HG02885 (cell line): Measurements from ENCODE around the gene DBNDD2.

Experiments
- ATAC-seq: cut with Tn5 transposase; IDR thresholded peaks from one replicate; pipeline ENCODE4 v1.9.1; 2021; ENCODE audit warnings: mild to moderate bottlenecking; ENCODE audit not compliant: unreplicated experiment, poor library complexity

Gene DBNDD2

DNA sequence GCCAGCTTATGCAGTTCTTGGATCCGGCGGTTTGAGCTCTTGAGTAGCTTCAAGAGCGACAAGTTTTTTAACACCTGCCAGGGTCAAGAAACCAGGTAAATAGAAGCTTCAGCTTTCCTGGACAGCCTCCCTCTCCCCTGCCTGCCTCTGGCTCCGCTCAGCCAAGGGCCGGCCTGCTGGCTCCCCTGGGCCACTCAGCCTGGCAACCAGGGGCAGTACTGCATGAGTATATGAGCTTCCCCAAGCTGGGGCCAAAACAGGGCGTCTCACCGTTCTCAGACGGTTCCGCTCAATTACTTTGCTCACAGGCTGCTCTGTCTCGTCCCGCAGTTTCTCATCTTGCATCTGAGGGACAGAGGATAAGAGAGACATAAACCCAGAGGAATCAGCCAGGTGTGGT, 30.8 kb upstream of the DBNDD2 start:
- no peak for ATAC-seq

DNA sequence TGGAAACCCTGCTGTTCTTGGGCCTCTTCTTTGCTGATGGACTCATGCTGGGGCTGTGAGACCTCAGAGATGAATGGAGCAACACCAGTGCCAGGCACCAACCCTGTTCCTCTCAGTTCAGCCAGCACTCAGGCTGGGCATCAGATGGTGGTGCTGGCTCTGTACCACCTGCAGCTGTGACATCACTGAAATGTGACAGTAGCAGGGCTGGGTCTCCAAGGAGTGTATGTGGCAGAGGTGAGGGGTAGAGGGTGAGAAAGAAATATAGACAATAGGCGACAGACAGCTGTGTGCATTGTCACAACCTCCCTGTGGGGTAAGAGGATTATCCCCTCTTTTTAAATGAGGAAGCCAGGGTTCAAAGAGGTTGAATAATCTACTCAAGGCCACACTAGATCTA, 29.9 kb upstream of the DBNDD2 start, which contains the start of gene TP53TG5:
TP53TG5 (minus strand) TSS at position 135 of the 400 bp plus-strand sequence; CDS start at position 46, 89 bp downstream.
- ATAC-seq = no peak

DNA sequence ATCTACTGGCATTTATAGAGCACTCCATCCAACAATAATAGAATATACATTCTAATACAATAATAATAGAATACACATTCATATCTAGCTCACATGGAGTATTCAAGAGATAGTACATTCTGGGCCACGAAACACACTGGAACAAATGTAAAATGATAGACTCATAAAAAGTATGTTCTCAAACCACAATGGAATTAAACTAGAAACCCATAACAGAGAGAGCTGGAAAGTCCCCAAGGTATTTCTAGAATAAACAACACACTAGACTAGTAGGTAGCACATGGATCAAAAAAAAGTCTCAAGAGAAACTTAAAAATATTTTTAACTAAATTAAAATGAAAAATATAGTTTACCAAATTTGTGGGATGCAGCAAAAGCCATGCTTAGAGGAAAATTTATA, 20.8 kb upstream of the DBNDD2 start:
- ATAC-seq = no peak

DNA sequence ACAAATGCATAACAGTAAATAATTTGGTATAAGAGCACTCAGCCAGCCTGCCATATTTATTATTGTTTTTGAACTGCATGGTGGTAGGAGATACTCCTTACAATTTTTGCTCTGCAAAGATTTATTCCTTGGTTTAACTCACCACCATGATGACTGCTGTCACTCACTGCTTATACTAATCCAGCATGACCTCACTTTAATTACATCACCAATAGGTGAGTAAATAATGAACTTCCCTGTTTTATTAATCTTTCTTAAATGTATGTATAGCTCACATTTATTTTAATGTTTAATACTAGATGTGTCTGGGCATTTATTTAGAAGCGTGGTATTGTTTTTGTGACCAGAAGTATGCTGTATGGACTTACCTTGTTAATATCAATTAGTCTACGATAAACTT, 17.2 kb upstream of the DBNDD2 start:
- no peak for ATAC-seq

DNA sequence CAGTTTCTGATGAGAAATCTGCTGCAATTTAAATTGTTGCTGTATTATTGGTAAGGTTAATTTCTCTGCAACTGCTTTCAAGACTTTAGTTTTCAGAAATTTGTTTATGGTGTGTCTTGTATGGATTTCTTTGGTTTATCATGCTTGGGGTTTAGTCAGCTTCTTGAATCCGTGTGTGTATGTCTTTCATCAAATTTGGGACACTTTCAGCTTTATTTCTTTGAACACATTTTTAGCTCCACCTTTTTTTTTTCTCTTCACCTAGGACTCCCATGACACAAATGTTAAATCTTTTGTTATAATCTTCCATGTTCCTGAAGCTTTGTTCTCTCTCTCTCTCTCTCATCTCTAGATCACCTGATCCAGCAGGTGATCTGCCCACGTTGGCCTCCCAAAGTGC, 16.5 kb upstream of the DBNDD2 start:
- ATAC-seq = no peak

DNA sequence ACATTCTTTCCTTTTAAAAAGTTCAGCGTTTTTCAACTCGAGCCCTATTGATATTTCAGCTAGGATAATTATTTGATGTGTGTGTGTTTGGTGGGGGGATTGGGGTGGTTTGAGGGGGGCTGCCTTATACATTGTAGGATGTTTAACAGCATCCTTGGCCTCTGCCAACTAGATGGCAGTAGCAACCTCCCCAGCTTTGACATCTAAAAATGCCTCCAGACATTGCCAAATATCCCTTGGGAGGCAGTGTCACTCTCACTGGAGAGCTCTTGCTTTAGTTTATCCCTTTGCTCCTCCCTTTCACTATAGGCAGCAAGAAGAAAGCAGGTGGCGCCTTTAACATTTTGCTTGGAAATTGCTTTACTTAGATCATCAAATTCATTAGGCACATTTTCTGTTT, 15.4 kb upstream of the DBNDD2 start:
- ATAC-seq = no peak

DNA sequence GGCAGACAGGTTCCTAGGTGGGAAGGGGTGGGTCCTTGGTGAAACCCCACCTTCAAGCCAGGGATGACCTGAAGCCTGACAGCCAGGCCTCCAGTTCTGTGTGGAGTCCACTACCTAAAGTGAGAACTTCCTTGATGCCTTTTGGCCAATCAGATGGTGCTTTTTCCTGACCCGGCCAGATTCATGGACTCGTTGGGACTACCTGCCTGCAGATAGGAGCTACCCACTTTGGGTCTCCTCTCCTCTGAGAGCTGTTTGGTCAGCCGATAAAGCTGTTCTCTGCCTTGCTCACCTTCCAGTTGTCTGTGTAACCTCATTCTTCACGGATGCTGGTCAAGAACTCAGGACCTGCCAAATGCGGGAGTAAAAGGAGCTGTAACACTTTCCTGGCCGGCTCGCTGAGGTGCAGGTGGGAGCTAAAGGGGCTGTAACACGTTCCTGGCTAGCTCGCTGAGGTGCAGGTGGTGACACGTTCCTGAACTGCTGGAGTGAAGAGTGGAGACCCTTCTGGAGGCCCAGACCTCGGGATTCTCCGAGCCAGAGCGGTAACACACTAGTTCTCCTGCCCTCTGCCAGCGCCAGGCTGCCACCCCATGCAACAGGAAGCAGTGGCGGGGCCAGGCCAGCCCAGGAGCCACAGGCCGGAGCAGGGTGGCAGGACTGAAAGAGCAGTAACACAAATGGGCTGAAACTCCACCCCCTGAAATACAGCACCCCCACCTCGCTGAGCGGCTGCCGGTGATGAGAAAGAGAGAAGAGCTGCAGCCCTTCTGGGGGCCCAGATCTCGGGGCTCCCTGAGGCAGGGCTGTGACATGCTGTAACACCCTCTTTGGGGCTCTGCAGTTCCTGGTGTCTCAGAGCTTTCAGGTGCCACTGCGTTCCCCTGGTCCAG, 13.6 kb upstream of the DBNDD2 start:
- ATAC-seq = no peak

DNA sequence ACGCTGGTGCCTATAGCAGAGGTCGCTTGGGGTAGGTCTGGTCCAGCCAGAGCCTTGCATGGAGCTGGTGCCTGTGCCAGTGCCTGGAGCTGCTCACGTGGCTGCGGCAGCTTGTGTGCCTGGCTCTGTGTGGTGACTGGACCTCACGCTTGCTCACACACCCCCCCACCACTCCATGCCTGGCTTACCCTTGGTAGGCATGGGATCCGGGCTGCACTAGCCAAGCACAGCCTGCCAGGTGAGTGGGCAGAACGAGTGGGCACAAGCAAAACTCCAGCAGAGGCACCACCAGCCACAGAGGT, 13.0 kb upstream of the DBNDD2 start:
- ATAC-seq = no peak

DNA sequence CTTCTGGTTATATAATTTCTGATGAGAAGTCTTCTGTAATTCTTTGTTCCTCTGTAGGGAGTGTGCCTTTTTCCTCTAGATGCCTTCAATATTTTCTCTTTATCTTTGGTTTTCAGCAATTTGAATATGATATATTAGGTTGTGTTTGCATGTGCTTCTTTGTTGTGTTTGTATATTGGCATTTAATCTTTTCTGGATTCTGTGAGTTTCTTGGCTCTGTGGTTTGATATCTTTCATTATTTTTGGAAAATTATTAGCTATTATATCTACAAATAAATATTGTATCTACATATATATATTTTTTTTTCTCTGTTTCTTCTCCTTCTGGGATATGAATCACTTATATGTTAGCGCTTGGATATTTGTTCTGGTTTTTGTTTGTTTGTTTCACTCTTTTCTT, 9.1 kb upstream of the DBNDD2 start:
- no peak for ATAC-seq

DNA sequence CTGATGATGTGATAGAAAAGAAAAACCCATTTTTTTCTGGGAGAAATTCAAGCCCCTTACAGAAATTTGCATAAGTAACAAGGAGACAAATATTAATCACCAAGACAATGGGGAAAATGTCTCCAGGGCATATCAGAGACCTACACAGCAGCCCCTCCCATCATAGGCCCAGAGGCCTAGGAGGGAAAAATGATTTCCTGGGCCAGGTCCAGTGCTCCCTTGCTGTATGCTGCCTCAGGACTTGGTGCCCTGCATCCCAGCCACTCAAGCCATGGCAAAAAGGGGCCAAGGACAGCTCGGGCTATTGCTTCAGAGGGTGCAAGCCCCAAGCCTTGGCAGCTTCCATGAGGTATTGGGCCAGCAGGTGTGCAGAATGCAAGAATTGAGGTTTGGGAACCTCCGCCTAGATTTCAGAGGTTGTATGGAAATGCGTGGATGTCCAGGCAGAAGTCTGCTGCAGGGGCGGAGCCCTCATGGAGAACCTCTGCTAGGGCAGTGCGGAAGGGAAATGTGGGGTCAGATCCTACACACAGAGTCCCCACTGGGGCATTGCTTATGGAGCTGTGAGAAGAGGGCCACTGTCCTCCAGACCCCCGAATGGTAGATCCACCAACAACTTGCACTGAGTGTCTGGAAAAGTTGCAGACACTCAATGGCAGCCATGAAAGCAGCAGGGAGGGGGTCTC, 7.6 kb upstream of the DBNDD2 start:
- no peak for ATAC-seq

DNA sequence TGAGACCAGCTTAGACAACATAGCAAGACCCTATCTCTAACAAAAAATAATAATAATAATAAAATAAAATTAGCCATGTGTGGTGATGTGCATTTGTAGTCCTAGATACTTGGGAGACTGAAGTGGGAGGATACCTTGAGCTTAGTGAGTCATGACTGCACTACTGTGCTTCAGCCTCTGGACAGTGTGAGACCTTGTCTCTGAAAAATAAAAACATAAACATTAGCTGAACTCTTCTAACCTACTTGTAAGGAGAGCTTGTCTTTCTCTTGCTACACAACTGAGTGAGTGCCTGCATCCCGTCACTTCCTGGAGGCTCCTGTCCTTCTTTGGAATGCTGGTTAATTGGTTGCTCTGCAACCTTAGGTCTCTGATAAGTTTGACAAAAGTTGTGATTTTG, 5.1 kb upstream of the DBNDD2 start:
- ATAC-seq = no peak

DNA sequence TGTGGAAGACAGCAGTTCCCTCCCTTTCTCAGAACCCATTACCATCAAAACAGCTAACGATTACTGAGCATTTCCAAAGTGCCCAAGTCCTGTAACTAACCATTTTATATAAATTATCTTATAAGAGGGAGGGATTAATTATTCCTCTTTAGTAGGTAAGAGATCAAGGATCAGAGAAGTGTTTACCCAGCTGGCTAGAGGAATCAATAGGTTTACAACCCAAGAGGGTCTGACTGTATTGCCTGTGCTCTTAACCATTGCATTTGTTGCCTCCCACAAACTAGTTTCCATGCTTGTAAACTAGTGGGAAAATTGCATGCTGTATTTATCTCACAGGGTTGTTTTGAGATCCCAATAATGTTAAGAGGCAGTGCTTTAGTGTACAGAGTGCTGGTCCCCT, 3.7 kb upstream of the DBNDD2 start:
- ATAC-seq = no peak

DNA sequence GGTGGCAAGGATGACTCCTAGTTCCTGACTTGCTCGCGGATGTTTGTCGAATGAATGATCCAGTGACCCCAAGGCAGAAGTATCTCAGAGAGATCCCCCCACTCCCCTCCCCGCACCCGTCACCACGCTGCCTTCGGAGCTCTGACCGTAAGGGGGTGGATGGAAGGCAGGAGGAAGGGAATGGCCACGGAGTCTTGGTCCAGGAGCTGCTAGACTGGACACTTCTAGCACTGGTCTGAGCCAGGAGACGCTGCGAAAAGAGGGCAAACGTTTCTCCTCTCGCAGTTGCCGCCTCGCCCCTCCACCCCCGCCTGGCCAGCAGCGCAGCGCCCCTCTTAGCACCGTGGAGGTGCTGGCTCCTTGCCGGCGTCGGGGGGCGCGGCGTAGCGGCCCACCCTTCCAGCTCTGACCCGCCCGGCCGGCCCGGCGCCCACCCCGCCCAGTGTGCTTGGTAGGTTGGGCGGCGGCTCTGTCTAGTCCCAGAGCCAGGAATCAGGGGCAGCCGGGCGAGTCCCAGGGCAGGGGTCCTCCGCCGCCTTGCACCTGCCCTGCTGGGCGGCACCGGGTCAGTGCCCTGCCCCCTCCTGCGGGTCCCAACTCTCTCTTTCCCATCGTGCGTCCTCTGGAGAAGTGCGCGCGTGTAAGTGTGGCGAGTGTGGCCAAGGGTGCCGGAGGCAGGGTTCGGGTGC, 2.4 kb upstream of the DBNDD2 start:
- no peak for ATAC-seq

DNA sequence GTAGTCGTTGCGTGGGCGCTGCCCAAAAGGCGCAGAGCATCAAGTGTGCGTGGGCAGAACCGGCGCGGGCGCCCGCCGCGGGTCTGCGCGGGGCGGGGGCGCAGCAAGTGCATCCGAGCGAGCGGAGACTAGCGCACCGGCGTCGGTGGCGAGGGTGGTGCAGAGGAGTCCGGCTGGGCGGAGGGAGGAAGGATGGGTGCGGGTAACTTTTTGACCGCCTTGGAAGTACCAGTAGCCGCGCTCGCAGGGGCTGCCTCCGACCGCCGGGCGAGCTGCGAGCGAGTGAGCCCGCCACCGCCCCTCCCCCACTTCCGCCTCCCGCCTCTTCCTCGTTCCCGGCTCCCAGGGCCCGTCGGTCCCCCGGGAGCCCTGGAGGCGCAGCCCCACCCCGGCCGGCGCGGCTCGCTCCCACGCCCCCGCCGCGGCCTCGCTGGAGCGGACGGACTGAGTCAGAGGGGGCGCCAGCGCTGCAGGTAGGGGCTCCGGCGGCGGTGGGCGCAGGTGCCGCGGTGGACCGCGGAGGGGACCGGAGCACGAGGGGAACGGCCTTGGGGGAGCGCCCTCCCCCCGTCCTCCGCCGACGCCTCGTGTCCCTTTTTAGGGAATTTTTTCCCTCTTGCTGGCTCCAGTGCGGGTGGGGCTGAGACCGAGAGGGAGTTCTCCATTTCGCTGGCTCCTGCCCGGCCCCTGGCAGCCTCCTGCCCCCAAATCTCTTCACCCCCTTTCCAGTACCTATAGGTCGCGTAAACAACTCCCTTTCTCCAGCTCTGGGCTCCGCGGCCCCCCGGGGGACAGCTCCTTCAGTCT, 1.6 kb upstream of the DBNDD2 start:
- no peak for ATAC-seq

DNA sequence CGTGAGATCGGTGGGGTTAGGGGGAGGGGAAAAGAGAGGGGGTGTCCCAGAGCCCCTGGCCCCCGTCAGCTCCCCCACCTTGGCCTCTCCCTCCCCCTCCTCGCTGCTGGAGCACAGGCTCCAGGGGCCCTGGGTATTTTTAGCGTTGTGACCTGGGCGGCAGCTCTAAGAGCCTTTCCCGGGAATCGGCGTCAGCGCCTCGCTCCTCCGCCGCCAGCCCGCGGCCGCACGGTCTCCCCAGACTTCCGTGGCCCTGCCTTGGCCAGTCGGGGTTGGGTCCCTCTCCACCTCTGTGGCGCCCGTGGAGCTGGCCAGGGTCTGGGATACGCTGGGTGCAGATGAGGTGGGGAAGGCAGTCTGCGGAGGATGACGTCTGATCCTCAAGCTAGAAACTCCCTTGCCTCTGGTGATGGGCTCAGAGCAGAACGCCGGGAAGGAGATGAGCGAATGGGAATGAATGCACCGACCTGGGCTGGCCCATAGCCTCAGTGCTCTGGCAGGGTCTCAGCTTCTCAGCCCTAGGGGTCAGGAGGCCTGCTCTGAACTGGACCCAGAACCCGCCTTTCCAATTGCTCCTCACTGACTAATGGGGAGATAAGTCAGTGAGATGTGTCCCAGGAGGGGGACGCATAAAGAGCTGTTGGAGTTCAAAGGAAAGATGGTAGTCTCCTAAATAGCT, 883 bp upstream of the DBNDD2 start:
- no peak for ATAC-seq

DNA sequence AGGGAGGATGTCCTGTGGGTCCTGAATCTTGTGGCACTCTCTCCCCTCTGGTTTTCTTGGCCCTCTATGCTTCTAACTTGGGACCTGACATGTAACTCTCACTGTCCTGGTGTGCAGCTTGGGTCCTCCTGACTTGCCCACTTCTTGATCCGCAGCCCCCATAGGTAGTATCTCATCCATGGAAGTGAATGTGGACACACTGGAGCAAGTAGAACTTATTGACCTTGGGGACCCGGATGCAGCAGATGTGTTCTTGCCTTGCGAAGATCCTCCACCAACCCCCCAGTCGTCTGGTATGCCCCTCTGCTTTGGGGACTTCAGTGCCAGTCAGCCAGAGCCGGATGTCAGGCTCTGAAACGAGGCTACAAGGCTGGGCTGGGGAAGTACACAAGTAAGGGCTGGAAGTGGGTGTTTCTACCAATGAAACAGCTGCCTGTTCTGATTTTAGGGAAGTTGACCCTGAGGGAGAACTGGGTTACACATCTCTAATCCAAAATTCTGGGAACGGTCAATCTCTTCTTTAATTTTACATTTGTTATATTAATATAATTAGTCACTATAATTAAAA, 641 bp downstream of the DBNDD2 start:
- ATAC-seq = no peak

DNA sequence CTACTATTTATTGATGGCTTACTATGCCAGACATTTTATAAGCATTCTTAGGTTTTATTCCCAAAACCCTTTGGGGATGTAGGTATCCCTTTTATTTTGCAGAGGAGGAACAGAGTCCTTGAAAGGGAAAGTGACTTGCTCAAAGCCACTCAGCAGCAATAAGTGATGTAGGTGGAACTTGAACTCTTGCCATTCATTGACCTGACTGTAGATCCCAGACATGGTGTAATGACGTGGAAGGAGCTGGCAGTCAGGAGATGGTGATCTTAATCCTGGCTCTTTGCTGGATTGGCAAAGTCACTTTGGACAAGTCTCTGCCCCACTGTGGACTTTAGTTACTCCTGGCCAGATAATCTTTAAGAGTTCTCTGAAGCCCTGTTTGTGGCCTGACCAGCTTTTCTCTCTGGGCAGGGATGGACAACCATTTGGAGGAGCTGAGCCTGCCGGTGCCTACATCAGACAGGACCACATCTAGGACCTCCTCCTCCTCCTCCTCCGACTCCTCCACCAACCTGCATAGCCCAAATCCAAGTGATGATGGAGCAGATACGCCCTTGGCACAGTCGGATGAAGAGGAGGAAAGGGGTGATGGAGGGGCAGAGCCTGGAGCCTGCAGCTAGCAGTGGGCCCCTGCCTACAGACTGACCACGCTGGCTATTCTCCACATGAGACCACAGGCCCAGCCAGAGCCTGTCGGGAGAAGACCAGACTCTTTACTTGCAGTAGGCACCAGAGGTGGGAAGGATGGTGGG, 1.6 kb downstream of the DBNDD2 start:
- no peak for ATAC-seq

DNA sequence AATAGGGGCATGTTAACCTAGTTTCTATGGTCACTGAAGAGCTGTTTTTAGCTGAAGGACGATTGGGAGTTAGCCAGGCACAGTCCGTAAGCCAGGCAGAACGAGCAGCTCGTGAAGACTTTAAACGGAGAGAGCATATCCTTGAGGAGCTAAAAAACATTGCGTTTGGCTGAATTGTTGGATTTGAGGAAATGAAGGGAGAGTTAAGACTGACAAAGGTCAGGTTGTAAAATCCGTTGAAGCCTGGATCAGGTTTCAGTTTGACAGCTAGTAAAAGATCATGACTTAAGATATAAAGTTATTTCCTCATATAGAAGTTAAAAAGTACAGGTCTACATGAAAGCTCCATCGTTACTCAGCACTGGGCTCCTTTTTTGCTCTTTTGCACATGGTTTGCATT, 2.8 kb downstream of the DBNDD2 start:
- no peak for ATAC-seq

DNA sequence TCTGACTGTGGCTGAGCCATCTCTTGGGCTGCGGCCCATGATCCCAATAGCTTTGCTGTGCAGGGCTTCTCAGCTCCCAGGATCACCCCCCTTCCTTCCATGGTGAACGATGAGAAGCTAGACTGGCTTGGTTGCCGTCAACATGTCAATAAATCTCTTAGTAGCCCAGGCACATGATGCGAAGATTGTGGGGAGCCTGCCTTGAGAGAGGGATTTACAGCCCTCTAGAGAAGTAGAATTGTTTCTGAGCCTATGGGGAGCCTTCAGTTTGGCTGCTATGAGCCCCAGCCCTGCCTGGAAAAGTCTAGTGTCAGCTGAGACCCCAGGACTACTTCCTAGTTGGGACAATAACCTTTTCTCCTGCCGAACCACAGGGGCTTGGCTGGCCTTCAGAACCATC, 4.6 kb downstream of the DBNDD2 start:
- ATAC-seq = no peak
